Fibroblast of skin of right quadriceps (primary cell): ENCODE results near the gene ETFA.

Experiments
- DNase-seq: peaks from one replicate; pipeline ENCODE4 v3.0.0-alpha.2; 2013

Gene ETFA

GRCh38 chr15:76209523-76209922 is 101.7 kb downstream of the ETFA start:
- DNase-seq = no peak

GRCh38 chr15:76208786-76209424 is 102.4 kb downstream of the ETFA start:
- no peak for DNase-seq

- DNase-seq = no peak
These were observed 103.0 kb downstream of the ETFA start for GRCh38 chr15:76208084-76208785.

- peak; percentile 29 for DNase-seq
These were observed 104.8 kb downstream of the ETFA start for GRCh38 chr15:76206325-76206976.

- DNase-seq = no peak
These were observed 106.3 kb downstream of the ETFA start for GRCh38 chr15:76204916-76205460.

- no peak for DNase-seq
These were observed 107.0 kb downstream of the ETFA start for GRCh38 chr15:76204109-76204845.

GRCh38 chr15:76203346-76204108 is 107.7 kb downstream of the ETFA start:
- no peak for DNase-seq

- no peak for DNase-seq
These were observed 109.6 kb downstream of the ETFA start for GRCh38 chr15:76201536-76202255.

GRCh38 chr15:76200641-76201105 is 110.6 kb downstream of the ETFA start:
- no peak for DNase-seq

- DNase-seq = no peak
These were observed 111.2 kb downstream of the ETFA start for GRCh38 chr15:76200083-76200465.

- DNase-seq = peak; percentile 20
These were observed 111.9 kb downstream of the ETFA start for GRCh38 chr15:76199106-76200082.

GRCh38 chr15:76198456-76199105 is 112.7 kb downstream of the ETFA start:
- DNase-seq = no peak

- DNase-seq = no peak
These were observed 113.4 kb downstream of the ETFA start for GRCh38 chr15:76197703-76198455.

GRCh38 chr15:76196269-76197231 is 114.7 kb downstream of the ETFA start:
- peak; percentile 82 for DNase-seq

- DNase-seq = no peak
These were observed 115.6 kb downstream of the ETFA start for GRCh38 chr15:76195506-76196268.

GRCh38 chr15:76193934-76194333 is 117.3 kb downstream of the ETFA start:
- no peak for DNase-seq

GRCh38 chr15:76192715-76193114 is 118.6 kb downstream of the ETFA start:
- DNase-seq = no peak
